HG03139 (cell line): ENCODE data around the gene MAGED4.
"Not testable (repeated sequence)": the region's sequence is repeated elsewhere in the genome, so short reads cannot be mapped to it uniquely, and the experiment has no call there.

Experiments
- ATAC-seq: cut with Tn5 transposase; IDR thresholded peaks from one replicate; pipeline ENCODE4 v1.9.1; 2021; ENCODE audit not compliant: unreplicated experiment

The MAGED4 gene

DNA sequence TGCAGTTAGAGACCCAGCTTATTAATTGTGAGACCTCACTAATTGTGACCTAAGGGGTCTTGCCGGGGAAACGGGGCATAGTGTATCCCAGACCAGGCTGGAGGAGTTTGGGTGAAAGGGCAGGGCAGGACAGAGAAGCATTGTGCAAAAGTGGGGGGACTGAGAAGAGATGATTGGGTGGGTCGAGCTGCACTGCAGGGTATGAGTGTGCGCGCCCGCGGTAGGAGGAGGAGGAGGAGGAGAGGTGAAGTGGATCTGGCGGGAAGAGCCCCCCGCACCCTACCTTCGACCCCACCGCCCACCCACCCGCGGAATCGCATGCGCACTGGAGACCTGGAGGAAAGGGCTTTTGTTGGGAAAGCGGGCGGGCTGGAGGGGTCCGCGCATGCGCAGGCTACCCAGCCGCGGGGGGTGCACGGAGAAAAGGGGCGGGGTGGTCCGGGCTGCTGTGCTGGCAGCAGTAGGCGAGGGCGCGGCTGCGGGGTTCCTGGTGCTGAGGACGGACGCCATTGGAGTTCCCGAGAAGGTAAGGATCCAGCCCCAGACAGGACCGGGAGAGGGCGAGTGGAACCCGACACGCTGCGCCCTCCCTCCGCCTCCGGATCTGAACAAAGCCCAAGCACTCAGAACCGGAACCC lies at the start of gene MAGED4:
MAGED4 (plus strand) TSS at position 449 of the 638 bp plus-strand sequence. CDS start 1,035 bp downstream, outside the sequence.
- ATAC-seq, result not testable (repeated sequence)

- ATAC-seq, result no peak
Measured at GRCh38 chrX:52138830-52139544, 45.7 kb upstream of the MAGED4 start.

- ATAC-seq, result no peak
Measured at GRCh38 chrX:52139545-52139895, 45.2 kb upstream of the MAGED4 start.

DNA sequence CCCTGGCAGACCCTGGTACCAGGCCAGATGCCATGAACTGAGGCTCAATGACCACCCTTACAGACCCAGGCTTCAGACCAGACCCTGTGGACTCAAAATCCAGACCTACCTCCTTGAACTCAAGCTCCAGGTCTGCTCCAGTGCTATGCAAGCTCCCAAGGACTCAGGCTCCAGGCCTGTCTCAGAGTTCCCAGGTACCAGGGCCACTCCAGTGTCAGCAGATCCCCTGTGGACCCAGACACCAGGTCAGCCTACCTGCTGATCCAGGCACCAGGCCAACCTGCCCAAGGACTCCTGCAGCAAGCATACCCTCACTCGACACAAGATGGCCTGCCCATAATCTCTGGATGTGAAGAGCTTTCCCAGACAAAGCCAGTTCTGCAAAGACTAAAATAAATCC lies 44.7 kb upstream of the MAGED4 start:
- ATAC-seq, result no peak

DNA sequence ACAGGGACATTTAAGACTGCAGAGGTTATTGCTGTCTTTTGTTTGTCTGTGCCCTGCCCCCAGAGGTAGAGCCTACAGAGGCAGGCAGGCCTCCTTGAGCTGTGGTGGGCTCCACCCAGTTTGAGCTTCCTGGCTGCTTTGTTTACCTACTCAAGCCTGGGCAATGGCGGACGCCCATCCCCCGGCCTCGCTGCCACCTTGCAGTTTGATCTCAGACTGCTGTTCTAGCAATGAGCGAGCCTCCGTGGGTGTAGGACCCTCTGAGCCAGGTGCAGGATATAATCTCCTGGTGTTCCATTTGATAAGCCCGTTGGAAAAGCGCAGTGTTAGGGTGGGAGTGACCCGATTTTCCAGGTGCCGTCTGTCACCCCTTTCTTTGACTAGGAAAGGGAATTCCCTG lies 34.0 kb upstream of the MAGED4 start:
- not testable (repeated sequence) for ATAC-seq

DNA sequence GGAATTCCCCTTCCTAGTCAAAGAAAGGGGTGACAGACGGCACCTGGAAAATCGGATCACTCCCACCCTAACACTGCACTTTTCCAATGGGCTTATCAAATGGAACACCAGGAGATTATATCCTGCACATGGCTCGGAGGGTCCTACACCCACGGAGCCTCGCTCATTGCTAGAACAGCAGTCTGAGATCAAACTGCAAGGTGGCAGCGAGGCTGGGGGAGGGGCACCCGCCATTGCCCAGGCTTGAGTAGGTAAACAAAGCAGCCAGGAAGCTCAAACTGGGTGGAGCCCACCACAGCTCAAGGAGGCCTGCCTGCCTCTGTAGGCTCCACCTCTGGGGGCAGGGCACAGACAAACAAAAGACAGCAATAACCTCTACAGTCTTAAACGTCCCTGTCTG lies 24.5 kb upstream of the MAGED4 start:
- not testable (repeated sequence) for ATAC-seq

GRCh38 chrX:52166840-52167239 lies 17.8 kb upstream of the MAGED4 start:
- no peak for ATAC-seq

DNA sequence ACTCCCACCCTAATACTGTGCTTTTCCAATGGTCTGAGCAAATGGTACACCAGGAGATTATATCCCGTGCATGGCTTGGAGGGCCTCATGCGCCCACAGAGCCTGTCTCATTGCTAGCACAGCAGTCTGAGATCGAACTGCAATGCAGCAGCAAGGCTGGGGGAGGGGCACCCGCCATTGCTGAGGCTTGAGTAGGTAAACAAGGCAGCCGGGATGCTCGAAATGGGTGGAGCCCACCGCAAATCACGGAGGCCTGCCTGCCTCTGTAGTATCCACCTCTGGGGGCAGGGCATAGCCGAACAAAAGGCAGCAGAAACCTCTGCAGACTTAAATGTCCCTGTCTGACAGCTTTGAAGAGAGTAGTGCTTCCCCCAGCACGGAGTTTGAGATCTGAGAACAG lies 13.6 kb upstream of the MAGED4 start:
- not testable (repeated sequence) for ATAC-seq

DNA sequence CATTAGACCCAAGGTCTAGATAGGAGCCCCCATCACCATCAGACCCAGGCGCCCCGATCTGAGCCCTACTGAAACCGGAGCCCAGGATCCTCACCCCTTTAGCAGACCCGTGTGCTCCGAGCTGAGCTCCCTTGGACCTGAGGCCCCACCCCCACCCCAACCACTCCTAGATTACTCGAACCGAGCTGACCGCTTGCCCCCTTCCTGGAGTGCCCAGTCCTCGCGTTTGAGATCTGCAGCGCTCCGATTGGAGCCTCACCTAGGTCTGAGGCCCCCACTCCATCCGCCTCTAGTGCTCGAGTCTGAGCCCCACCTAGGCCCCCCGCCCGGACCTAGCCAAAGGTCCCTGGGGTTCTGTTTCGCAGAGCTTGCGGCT lies 378 bp downstream of the MAGED4 start:
- ATAC-seq, result not testable (repeated sequence)

GRCh38 chrX:52211405-52211804 lies 26.7 kb downstream of the MAGED4 start:
- ATAC-seq, result not testable (repeated sequence)

- ATAC-seq, result no peak
Measured at GRCh38 chrX:52213276-52213675, 28.6 kb downstream of the MAGED4 start.

GRCh38 chrX:52216541-52216940 lies 31.9 kb downstream of the MAGED4 start:
- no peak for ATAC-seq

- no peak for ATAC-seq
Measured at GRCh38 chrX:52217494-52218160, 32.9 kb downstream of the MAGED4 start.

- no peak for ATAC-seq
Measured at GRCh38 chrX:52220936-52221335, 36.2 kb downstream of the MAGED4 start.
